GM12872 (cell line): ENCODE data around the gene BICRAL.

Experiments used
- CTCF ChIP-seq: IDR thresholded peaks from 3 replicates; pipeline ENCODE4 v1.5.1; 2011; ENCODE audit warnings: low read depth, mild to moderate bottlenecking, low read length, moderate library complexity; ENCODE audit not compliant: insufficient read depth

The BICRAL gene

DNA sequence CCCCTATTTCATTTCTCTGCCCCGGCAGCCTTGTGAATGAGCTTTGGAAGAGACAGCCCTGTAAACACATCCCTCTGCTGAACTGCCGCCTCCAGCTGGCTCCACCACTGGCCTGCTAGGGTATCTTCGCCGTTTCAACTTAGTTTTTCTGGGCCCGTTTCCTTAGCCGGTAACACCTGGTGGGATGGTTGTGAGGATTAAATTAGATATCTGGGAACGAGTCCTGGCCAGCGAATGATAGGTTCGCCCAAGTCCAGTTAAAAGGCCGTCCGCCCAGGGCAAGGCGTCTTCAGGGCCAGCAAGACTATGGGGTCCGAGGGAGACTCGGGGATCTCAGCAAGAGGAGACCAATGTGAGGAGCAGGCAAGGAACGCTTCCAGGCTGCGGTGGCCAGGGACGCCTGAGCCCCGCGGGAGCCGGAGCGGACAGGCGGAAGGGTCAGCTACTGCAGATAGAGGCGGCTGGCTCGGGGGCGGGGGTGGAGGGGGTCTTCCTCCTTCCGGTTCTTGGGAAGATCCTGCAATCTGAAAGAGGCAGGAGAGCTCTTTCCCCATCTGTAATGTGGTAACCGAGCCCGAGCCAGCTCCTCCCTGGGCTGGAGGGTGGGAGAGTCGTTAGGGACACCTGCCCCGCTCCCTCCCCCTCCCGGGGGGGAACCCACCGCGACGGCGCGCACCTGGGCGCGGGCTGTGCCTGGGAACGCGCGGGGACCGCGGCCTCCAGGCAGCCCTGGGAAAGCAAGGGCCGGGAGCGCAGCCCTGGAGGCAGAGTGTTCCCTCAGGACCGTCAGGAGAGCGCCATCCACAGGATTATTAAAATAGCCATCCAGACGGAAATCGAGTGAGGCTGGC, 129.5 kb downstream of the BICRAL start:
- TF ChIP-seq CTCF: no peak

GRCh38 chr6:42914546-42914945, 132.7 kb downstream of the BICRAL start:
- no peak for TF ChIP-seq CTCF

DNA sequence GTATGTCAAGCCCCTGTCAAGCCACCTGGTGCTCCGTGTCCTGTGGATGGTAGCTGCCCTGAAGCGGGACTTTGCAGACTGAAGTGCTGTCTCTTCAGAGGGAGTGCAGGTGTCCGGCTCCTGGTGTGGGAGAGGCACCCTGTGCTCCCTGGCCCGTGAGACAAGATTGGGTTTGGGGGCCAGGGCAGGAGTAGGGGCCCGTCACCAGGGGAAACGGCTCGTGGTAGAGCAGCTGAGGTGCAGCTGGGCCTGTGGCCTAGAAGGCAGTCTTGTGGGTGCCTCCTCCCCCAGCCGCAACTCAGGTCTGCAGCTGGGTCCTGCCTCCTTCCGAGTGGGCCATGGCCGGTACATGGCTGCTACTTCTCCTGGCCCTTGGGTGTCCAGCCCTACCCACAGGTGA, 133.9 kb downstream of the BICRAL start, which contains the start of gene PTCRA:
TSS of gene PTCRA (plus strand) at position 322 of the 400 bp plus-strand sequence. CDS start at position 339, 17 bp downstream.
- no peak for TF ChIP-seq CTCF

DNA sequence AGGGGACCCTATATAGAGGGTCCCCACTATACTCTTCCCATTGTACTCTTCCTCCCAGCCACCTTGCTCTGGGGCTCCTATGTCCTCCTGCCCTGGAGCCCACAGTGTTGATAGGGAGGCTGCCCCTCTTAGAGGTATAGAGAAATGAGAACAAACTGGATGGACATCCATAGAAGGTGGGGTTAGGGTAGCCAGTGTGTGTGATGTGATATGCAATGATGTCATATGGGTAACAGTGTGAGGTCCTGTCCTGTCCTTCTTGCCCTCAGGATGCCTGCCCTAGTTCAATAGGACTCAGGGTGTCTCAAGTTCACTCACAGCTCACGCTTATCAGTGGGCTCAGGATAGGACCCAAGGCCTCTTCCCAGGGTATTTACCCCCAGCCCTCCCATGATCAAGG, 134.4 kb downstream of the BICRAL start:
- TF ChIP-seq CTCF: no peak
